GM21786 (cell line): ENCODE results near the gene ETV4.

ENCODE experiments used
- ATAC-seq: cut with Tn5 transposase; IDR thresholded peaks from one replicate; pipeline ENCODE4 v1.9.1; 2021; ENCODE audit not compliant: unreplicated experiment

Gene ETV4

GRCh38 chr17:43547189-43547550 is 1.0 kb upstream of the ETV4 start:
- ATAC-seq, result no peak

GRCh38 chr17:43545383-43545632 is 832 bp downstream of the ETV4 start:
- no peak for ATAC-seq

GRCh38 chr17:43543771-43544575 is 2.2 kb downstream of the ETV4 start:
- ATAC-seq, result no peak

- no peak for ATAC-seq
Observed at GRCh38 chr17:43543300-43543699, 2.8 kb downstream of the ETV4 start.

GRCh38 chr17:43542859-43543258 is 3.3 kb downstream of the ETV4 start:
- ATAC-seq, result no peak

- ATAC-seq, result no peak
Observed at GRCh38 chr17:43540821-43541674, 5.1 kb downstream of the ETV4 start.

GRCh38 chr17:43536236-43536992 is 9.7 kb downstream of the ETV4 start:
- ATAC-seq, result no peak

- ATAC-seq, result no peak
Observed at GRCh38 chr17:43534909-43535308, 11.2 kb downstream of the ETV4 start.

GRCh38 chr17:43533699-43534098 is 12.4 kb downstream of the ETV4 start:
- ATAC-seq, result no peak

- no peak for ATAC-seq
Observed at GRCh38 chr17:43532581-43532980, 13.6 kb downstream of the ETV4 start.

GRCh38 chr17:43531955-43532354 is 14.2 kb downstream of the ETV4 start:
- no peak for ATAC-seq

- ATAC-seq, result no peak
Observed at GRCh38 chr17:43531082-43531378, 15.1 kb downstream of the ETV4 start.

GRCh38 chr17:43530288-43531081 is 15.7 kb downstream of the ETV4 start:
- no peak for ATAC-seq

GRCh38 chr17:43529947-43530287 is 16.2 kb downstream of the ETV4 start:
- ATAC-seq, result no peak

- no peak for ATAC-seq
Observed at GRCh38 chr17:43528988-43529814, 16.9 kb downstream of the ETV4 start.

GRCh38 chr17:43528319-43528987 is 17.7 kb downstream of the ETV4 start:
- ATAC-seq, result no peak

- ATAC-seq, result no peak
Observed at GRCh38 chr17:43526886-43527648, 19.1 kb downstream of the ETV4 start.

GRCh38 chr17:43524945-43525575 is 21.1 kb downstream of the ETV4 start:
- no peak for ATAC-seq

- no peak for ATAC-seq
Observed at GRCh38 chr17:43521389-43521788, 24.8 kb downstream of the ETV4 start.
